K562 (cell line): ENCODE results near the gene SNX9. TPM values are rescaled to one million over a fixed set of nuclear protein-coding genes. Genes with fewer than 3 reads are reported as not detected.

ENCODE experiments used
- CBFA2T3 ChIP-seq: fragments of 450-650 bp; IDR thresholded peaks from 2 replicates; pipeline ENCODE4 v1.6.1; 2017
- CBX2 ChIP-seq: fragments of 200-600 bp; sonication (generic); IDR thresholded peaks from one replicate; pipeline ENCODE4 v1.6.1; 2012; ENCODE audit warnings: mild to moderate bottlenecking, low read length, inconsistent platforms; ENCODE audit not compliant: insufficient read depth, poor library complexity, severe bottlenecking
- CREBBP ChIP-seq: IDR thresholded peaks from one replicate; pipeline ENCODE4 v1.6.1; 2012; ENCODE audit warnings: low read depth, mild to moderate bottlenecking, control low read depth, inconsistent platforms, low read length
- E2F8 ChIP-seq: fragments of 450-650 bp; IDR thresholded peaks from 2 replicates; pipeline ENCODE4 v1.7.1; 2018; ENCODE audit warnings: mild to moderate bottlenecking, low read depth; ENCODE audit not compliant: partially characterized antibody
- JUN ChIP-seq, 2 experiments: sonication (generic) in 1 of 2; formaldehyde crosslinking in 1 of 2; IDR thresholded peaks; 2 replicates each; pipeline versions ENCODE4 v1.6.1 to v1.8.0; 2012 to 2022; ENCODE audit warnings: borderline replicate concordance in 2 of 2, mild to moderate bottlenecking in 2 of 2, improper control_type of control experiment in 1 of 2, low read depth in 1 of 2, low read length in 1 of 2, missing genetic modification reagents in 1 of 2
- MCM7 ChIP-seq, 2 experiments: fragments of 450-650 bp; IDR thresholded peaks; 2 replicates each; pipeline ENCODE4 v1.6.1; 2016 to 2018
- NR3C1 ChIP-seq: sonication (generic); formaldehyde crosslinking; IDR thresholded peaks from 2 replicates; pipeline ENCODE4 v1.8.1; 2022; ENCODE audit warnings: missing genetic modification reagents
- PTRF ChIP-seq: fragments of 450-650 bp; IDR thresholded peaks from 2 replicates; pipeline ENCODE4 v1.6.1; 2016; ENCODE audit warnings: mild to moderate bottlenecking, missing genetic modification characterization, missing compliant biosample characterization
- RAD51 ChIP-seq: fragments of 450-650 bp; IDR thresholded peaks from 2 replicates; pipeline ENCODE4 v1.7.1; 2016; ENCODE audit warnings: low read depth, mild to moderate bottlenecking, borderline replicate concordance
- RUNX1 ChIP-seq: sonication (generic); IDR thresholded peaks from 2 replicates; pipeline ENCODE4 v1.6.1; 2016; ENCODE audit warnings: antibody characterized with exemption, low read depth
- SMC3 ChIP-seq: conservative IDR thresholded peaks from 2 replicates; pipeline ENCODE4 v1.6.1; 2011; ENCODE audit warnings: low read depth, low read length, improper control_type of control experiment; ENCODE audit not compliant: insufficient read depth
- SRSF3 ChIP-seq: fragments of 200-400 bp; formaldehyde crosslinking; IDR thresholded peaks from 2 replicates; pipeline ENCODE4 v1.6.1; 2016; ENCODE audit warnings: mild to moderate bottlenecking, low read length, moderate library complexity; ENCODE audit not compliant: insufficient read depth
- TBL1XR1 ChIP-seq, 2 experiments: IDR thresholded peaks; 2 replicates each; pipeline ENCODE4 v1.6.1; 2012; ENCODE audit warnings: improper control_type of control experiment in 2 of 2, low read length in 2 of 2, mild to moderate bottlenecking in 1 of 2
- USF1 ChIP-seq: sonication (generic); formaldehyde crosslinking; IDR thresholded peaks from 2 replicates; pipeline ENCODE4 v1.9.0; 2022; ENCODE audit warnings: mild to moderate bottlenecking, missing genetic modification reagents
- ZBTB43 ChIP-seq: sonication (generic); formaldehyde crosslinking; IDR thresholded peaks from 2 replicates; pipeline ENCODE4 v1.8.0; 2023; ENCODE audit warnings: mild to moderate bottlenecking, missing genetic modification reagents
- ZNF592 ChIP-seq: fragments of 450-650 bp; IDR thresholded peaks from 2 replicates; pipeline ENCODE4 v1.6.1; 2017; ENCODE audit warnings: antibody characterized with exemption, mild to moderate bottlenecking
- ZNF77 ChIP-seq: fragments of 250-450 bp; sonication (Bioruptor Pico); IDR thresholded peaks from 2 replicates; pipeline ENCODE4 v1.5.0; 2020
- ZZZ3 ChIP-seq: fragments of 450-650 bp; IDR thresholded peaks from 2 replicates; pipeline ENCODE4 v1.6.1; 2016; ENCODE audit warnings: antibody characterized with exemption, mild to moderate bottlenecking, moderate library complexity
- polyA plus RNA-seq, 8 experiments: library from polyadenylated mRNA; depleted of rRNA in 4 of 8; stranded (reverse) in 5 of 8; unstranded in 3 of 8; fragments of >200 nt; fragmentation: Nextera tagmentation in 2 of 8; fragmentation: Illumina TruSeq in 1 of 8; extraction: Ambion mirVana in 2 of 8; extraction: Trizol in 1 of 8; gene quantifications; 2 replicates each; pipeline versions ENCODE4 v1.2.1 to v1.2.3, GENCODE V29; 2011 to 2014; ENCODE audit warnings: inconsistent platforms in 1 of 8, missing spikeins in 1 of 8
- total RNA-seq, 7 experiments: library from RNA; depleted of rRNA in 6 of 7; stranded (reverse); fragments of >200 nt in 6 of 7; fragmentation: Illumina TruSeq in 2 of 7; extraction: Trizol in 2 of 7; gene quantifications; 2 replicates each; pipeline versions ENCODE4 v1.2.1 to v1.2.3, GENCODE V29; 2011 to 2021; ENCODE audit warnings: low replicate concordance in 1 of 7

Gene SNX9
- total and polyA plus RNA-seq, 9 of the 15 experiments (the other 6 are each of a cell fraction or from before 2014, with no cell fraction given), result 6.0 to 81.7 (median 57.1) TPM

DNA sequence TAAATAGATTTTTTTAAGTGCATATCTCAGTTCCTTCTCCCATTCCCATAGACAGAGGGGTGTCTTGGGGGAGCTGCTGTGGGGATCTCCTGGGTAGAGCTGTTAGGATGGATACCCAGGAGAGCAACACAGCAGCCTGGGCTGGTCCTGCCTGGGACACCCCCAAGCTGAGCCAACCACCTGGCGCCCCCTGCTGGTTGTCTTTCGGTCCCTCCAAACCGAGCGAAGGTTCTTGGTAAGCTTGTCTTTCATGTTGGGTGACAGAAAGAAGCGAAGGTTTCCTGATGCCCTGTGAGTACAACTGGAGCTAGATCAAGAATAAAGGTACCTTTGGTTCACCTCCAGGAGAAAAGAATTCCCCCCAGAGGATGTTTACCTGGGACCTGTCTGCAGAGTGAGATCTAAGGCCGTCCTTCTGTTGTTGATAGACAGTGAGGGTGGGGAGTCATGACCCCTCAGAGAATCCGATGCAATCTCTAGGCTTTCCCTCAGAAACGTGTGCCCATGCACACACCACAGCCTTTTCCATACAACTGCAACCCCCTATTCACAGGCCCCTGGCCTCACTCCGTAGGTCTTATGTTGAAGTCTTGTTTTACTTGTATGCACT is 50.8 kb downstream of the SNX9 start (continued):
- TF ChIP-seq ZNF77 (no peak), PTRF (tag) (no peak), RUNX1 (no peak), JUN (IDR thresholded peaks at IDR 0.05; ENCODE audit: borderline replicate concordance, low read depth, low read length) (no peak), JUN (CRISPR knock-in tag; IDR thresholded peaks at IDR 0.05; ENCODE audit: borderline replicate concordance) (no peak), CREBBP (no peak), USF1 (CRISPR knock-in tag) (no peak), SRSF3 (no peak), NR3C1 (no peak), MCM7 (IDR thresholded peaks at IDR 0.05) (no peak), RAD51 (no peak), SMC3 (peak; percentile 93), ZZZ3 (peak; percentile 49; the same call in 1 of the 2 replicates), E2F8 (no peak), ZBTB43 (no peak), CBFA2T3 (no peak), CBX2 (no peak), ZNF592 (peak; percentile 42; the same call in 1 of the 2 replicates), TBL1XR1 (IDR thresholded peaks at IDR 0.05; ENCODE audit: low read length in 2 of 2) (peak in 1 of 2 experiments; percentile 74; a peak in 1 of 4 replicates)
